Endodermal cell (in vitro differentiated cells): Measurements from ENCODE around the gene DHPS. TPM values are rescaled to one million over a fixed set of nuclear protein-coding genes. Genes with fewer than 3 reads are reported as not detected.
A peak's percentile ranks its signal among the peaks of the same experiment; 100 is the strongest.

Experiments
- DNase-seq: peaks from one replicate; pipeline ENCODE4 v3.0.0-alpha.2; 2017
- H3K27ac ChIP-seq: 2 replicates; pipeline ENCODE4 v1.5.1; 2013; ENCODE audit warnings: mild to moderate bottlenecking, low read depth, low read length, moderate library complexity
- H3K27me3 ChIP-seq: 2 replicates; pipeline ENCODE4 v1.6.1; 2013; ENCODE audit warnings: mild to moderate bottlenecking, low read length, moderate library complexity; ENCODE audit not compliant: insufficient read depth, control insufficient read depth, poor library complexity, severe bottlenecking
- H3K36me3 ChIP-seq: 2 replicates; pipeline ENCODE4 v1.7.0; 2013; ENCODE audit warnings: mild to moderate bottlenecking, low read length, moderate library complexity; ENCODE audit not compliant: control insufficient read depth, insufficient read depth
- H3K4me1 ChIP-seq: one replicate; pipeline ENCODE4 v1.7.0; 2013; ENCODE audit warnings: low read length; ENCODE audit not compliant: control insufficient read depth, insufficient read depth
- H3K4me3 ChIP-seq: 2 replicates; pipeline ENCODE4 v1.5.1; 2013; ENCODE audit warnings: mild to moderate bottlenecking, low read length, moderate library complexity
- H3K9ac ChIP-seq: 2 replicates; pipeline ENCODE4 v1.6.1; 2013; ENCODE audit warnings: mild to moderate bottlenecking, low read length, moderate library complexity; ENCODE audit not compliant: poor library complexity, severe bottlenecking; ENCODE audit errors: extremely low read depth
- H3K9me3 ChIP-seq: 2 replicates; pipeline ENCODE4 v1.6.1; 2013; ENCODE audit warnings: mild to moderate bottlenecking, low read length, moderate library complexity; ENCODE audit not compliant: control insufficient read depth
- H3K27ac Mint-ChIP-seq: 2 replicates; pipeline ENCODE4 v1.8.0; 2020; ENCODE audit warnings: mixed read lengths
- H3K27me3 Mint-ChIP-seq: 2 replicates; pipeline ENCODE4 v1.8.0; 2021; ENCODE audit warnings: mild to moderate bottlenecking, mixed read lengths; ENCODE audit not compliant: insufficient read depth
- H3K36me3 Mint-ChIP-seq: 2 replicates; pipeline ENCODE4 v1.8.0; 2020; ENCODE audit warnings: low read depth, mixed read lengths
- H3K4me1 Mint-ChIP-seq: 2 replicates; pipeline ENCODE4 v1.8.0; 2020; ENCODE audit warnings: mixed read lengths
- H3K4me3 Mint-ChIP-seq: 2 replicates; pipeline ENCODE4 v1.8.0; 2020; ENCODE audit warnings: mild to moderate bottlenecking, moderate library complexity, mixed read lengths
- H3K9me3 Mint-ChIP-seq: 2 replicates; pipeline ENCODE4 v1.8.0; 2020; ENCODE audit warnings: mild to moderate bottlenecking, mixed read lengths
- CTCF ChIP-seq: fragments of 200-600 bp; sonication (generic); conservative IDR thresholded peaks from 2 replicates; pipeline ENCODE4 v1.5.0; 2021; ENCODE audit warnings: antibody characterized with exemption, mild to moderate bottlenecking
- WGBS, 2 experiments: methylation state at CpG; one replicate each; pipeline versions ENCODE4 v1.1.5 to v1.1.7; 2013; ENCODE audit warnings: missing lambda C conversion rate in 2 of 2, mixed read lengths in 1 of 2; ENCODE audit not compliant: insufficient coverage in 1 of 2, insufficient read length in 1 of 2; 5-methylcytosine and 5-hydroxymethylcytosine counted together
- total RNA-seq, 2 donors: library from RNA; stranded (reverse); fragmentation: NEBNext Ultra II Directional in 1 of 2; extraction: Animal tissue kit (Norgen Biotek cat#: 25700) in 1 of 2; gene quantifications; 2 replicates in 1 of 2; 3 replicates in 1 of 2; pipeline ENCODE4 v1.2.1, GENCODE V29; 2021

DHPS gene
- total RNA-seq, 2 donors from 2014 or later = 76.1 to 98.5 TPM

- Mint-ChIP-seq H3K9me3 (peaks cover 1% of the 10 kb centered on the region), H3K27me3 (no peaks in the 10 kb centered on the region), H3K36me3 (peaks cover 43% of the 10 kb centered on the region), H3K4me3 (no peak overlapping the region), H3K27ac (no peak overlapping the region), H3K4me1 (no peaks in the 10 kb centered on the region)
- no peak for DNase-seq
- H3K27me3 ChIP-seq = no peaks in the 10 kb centered on the region
- no peaks in the 10 kb centered on the region for H3K36me3 ChIP-seq
- no peaks in the 10 kb centered on the region for H3K9me3 ChIP-seq
- WGBS, 2 experiments = 93 to 100% methylated on average over 8 to 10 of the region's 10 CpGs
- H3K27ac ChIP-seq = no peak overlapping the region
- no peaks in the 10 kb centered on the region for H3K4me1 ChIP-seq
- no peak overlapping the region for H3K9ac ChIP-seq
- no peak for TF ChIP-seq CTCF
- H3K4me3 ChIP-seq = no peak overlapping the region
Measured at GRCh38 chr19:12649941-12650340, 31.7 kb downstream of the DHPS start.

DNA sequence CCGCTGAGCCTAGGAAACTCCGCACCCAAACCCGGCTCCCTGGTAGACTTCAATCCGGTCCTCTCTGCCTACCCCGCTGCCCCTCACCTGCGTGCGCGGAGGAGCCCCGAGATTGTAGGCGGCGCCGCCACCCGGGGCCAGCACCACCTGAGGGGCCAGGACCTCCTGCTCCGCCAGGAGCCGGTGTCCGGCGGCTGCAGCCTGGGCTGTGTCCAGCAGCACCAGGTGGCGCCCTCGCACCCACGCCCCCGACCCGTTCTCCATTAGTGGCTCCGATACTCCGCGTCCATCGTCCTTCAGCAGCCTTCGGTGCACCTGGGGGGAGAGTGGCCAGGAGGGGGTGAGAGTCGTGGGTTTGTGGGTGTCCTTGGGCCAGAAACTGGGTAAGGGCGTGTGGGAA lies 33.6 kb downstream of the DHPS start:
- Histone ChIP-seq H3K36me3 (no peaks in the 10 kb centered on the region), H3K4me3 (no peak overlapping the region), H3K4me1 (no peaks in the 10 kb centered on the region), H3K27me3 (no peaks in the 10 kb centered on the region), H3K27ac (no peak overlapping the region), H3K9me3 (no peaks in the 10 kb centered on the region), H3K9ac (no peak overlapping the region)
- Mint-ChIP-seq H3K4me3 (no peak overlapping the region), H3K4me1 (no peaks in the 10 kb centered on the region), H3K27ac (no peak overlapping the region), H3K36me3 (peaks cover 40% of the 10 kb centered on the region), H3K9me3 (peaks cover 1% of the 10 kb centered on the region), H3K27me3 (no peaks in the 10 kb centered on the region)
- DNase-seq = peak; percentile 71
- TF ChIP-seq CTCF = peak; percentile 58
- WGBS, 2 experiments = 84 to 95% methylated on average over 21 to 29 of the region's 29 CpGs

DNA sequence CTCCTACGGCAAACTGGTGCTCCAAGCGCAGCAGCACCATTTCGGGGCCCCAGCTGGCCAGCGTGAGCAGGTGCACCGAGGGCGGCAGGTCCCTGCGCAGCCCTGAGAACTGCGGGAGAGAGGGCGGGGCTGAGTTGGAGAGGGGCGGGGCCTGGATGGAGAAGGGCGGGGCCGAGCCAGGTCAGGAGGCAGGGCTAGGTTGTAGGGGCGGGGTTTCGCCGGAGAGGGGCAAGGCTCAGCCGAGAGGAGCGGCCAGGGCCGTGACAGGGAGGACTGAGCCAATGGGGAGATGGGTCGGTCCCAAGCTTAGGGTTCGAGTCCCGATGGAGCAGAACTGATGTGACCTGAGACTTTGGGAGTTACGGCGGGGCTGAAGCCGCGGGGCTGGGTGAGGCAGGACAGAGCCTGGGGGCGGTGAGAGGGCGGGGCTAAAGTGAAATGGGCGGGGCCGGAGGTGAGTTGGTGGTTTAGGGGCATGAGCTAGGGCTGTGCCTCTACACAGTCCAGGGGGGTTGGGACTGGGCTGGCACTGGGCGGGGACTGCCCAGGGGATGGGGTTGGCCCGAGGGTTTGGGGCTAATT lies 34.1 kb downstream of the DHPS start:
- H3K27ac ChIP-seq = no peak overlapping the region
- no peak for TF ChIP-seq CTCF
- H3K27me3 Mint-ChIP-seq = no peaks in the 10 kb centered on the region
- no peak overlapping the region for H3K4me3 Mint-ChIP-seq
- no peaks in the 10 kb centered on the region for H3K36me3 ChIP-seq
- peak; percentile 94 for DNase-seq
- H3K36me3 Mint-ChIP-seq = peaks cover 40% of the 10 kb centered on the region
- H3K9ac ChIP-seq = no peak overlapping the region
- peaks cover 1% of the 10 kb centered on the region for H3K9me3 Mint-ChIP-seq
- H3K4me3 ChIP-seq = no peak overlapping the region
- H3K27ac Mint-ChIP-seq = no peak overlapping the region
- no peaks in the 10 kb centered on the region for H3K27me3 ChIP-seq
- H3K4me1 ChIP-seq = no peaks in the 10 kb centered on the region
- H3K9me3 ChIP-seq = no peaks in the 10 kb centered on the region
- WGBS, 2 experiments = 78 to 91% methylated on average over 15 to 29 of the region's 31 CpGs
- no peaks in the 10 kb centered on the region for H3K4me1 Mint-ChIP-seq
